Measurements from ENCODE around the gene COMT. TPM values are rescaled to one million over a fixed set of nuclear protein-coding genes. Genes with fewer than 3 reads are reported as not detected.

Gene COMT
- total RNA-seq, 1 donor from 2014 or later = 55.2 TPM

DNA sequence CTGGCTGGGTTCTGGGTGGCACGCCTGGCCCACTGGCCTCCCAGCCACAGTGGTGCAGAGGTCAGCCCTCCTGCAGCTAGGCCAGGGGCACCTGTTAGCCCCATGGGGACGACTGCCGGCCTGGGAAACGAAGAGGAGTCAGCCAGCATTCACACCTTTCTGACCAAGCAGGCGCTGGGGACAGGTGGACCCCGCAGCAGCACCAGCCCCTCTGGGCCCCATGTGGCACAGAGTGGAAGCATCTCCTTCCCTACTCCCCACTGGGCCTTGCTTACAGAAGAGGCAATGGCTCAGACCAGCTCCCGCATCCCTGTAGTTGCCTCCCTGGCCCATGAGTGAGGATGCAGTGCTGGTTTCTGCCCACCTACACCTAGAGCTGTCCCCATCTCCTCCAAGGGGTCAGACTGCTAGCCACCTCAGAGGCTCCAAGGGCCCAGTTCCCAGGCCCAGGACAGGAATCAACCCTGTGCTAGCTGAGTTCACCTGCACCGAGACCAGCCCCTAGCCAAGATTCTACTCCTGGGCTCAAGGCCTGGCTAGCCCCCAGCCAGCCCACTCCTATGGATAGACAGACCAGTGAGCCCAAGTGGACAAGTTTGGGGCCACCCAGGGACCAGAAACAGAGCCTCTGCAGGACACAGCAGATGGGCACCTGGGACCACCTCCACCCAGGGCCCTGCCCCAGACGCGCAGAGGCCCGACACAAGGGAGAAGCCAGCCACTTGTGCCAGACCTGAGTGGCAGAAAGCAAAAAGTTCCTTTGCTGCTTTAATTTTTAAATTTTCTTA is 27.8 kb downstream of the COMT start:
- no peak for DNase-seq

DNA sequence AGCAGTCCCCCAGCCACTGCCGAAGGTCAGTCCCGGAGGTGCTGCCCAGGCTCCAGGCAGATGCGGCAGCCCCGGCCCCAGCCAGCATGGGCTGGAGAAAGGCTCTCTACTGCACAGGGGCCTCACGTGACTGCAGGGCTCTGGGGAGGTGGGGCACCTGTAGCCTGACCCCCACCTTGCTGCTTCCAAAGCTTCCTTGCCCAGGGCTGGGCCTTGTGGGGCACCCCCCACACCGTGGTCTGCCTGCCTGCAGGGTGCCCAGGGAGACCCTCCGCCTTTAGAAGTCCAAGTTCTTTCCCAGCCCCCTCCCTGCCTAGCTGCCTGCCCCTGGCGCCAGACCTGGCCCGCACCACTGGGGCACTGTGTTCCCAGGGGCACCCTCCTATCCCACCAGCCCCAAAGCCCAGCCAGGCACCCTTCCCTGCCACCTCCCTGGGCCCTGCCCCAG is 28.5 kb downstream of the COMT start:
- no peak for DNase-seq

DNA sequence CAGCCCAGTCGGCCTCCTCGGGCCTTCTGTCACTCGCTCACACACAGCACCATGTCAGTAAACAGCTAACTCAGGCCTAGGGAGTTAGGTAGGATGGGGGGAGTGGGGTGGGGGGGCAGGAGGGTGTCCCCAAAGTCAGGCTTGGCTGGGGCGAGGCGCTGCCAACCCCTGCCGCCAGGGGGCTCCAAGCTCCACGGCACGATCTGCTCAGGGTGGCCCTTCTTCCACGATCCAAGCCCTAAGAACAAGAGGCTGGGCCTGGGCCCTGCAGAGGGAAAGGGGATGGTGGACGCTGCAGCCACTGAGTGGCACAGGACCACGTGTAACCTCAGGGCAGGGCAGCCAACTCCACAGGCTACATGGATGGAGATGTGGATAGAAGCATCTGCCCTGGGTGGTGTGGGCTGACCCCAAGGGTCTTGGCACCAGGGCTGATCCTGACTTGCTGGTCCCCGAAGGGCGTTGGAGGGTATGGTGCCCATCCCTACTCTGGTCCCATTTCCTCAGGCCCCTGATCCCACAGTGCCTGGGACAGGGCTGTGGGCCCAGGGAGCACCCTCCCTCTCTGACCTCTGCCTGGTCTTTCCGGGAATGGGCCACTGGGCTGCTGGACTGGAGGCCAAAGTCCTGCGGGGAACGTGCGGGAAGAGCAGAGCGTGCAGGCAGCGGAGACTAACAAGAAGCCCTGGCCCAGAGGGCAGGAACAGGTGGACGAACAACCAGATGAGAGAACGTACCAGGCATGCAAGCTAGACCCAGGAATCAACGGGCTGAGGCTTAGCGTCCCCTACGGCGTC is 29.1 kb downstream of the COMT start:
- no peak for DNase-seq

DNA sequence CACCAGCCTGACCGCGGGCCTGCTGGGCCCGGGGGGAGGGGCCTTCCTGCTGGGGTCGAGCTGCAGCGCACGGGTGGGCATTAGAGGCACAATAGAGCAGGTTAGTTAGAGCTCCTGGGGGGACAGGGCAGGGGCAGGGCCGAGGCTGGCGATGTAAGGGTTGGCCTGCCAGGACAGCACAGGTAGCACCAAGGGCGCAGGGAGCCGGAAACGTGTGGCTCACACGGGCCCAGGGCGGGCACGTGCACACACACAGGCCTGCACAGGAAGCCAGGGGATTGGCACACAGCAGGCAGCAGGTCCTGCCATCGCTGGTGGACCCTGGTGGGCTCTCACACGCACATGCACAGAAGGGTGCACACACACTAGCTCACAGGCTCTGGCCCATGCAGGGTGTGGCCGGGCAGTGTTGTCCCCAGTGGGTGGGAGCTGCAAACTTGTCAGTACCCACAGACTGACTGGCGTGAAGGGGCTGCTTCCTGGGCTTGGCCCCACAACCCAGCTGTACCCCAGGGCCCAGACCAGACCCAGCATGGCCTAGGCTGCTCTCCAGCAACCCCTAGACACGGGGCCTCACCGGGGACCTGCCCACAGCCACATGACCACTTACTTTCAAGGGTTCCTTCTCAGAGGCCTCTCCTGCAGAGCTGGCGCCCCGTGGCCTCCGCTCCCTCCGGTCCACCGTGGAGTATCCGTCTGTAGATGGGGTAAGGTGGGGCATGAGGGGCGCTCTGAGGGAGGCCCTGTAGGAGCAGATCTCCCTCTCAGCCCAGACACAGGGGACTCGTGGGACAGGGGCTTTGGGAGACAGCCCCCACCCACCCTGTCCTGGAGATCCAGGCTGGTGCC is 29.9 kb downstream of the COMT start:
- DNase-seq = no peak

DNA sequence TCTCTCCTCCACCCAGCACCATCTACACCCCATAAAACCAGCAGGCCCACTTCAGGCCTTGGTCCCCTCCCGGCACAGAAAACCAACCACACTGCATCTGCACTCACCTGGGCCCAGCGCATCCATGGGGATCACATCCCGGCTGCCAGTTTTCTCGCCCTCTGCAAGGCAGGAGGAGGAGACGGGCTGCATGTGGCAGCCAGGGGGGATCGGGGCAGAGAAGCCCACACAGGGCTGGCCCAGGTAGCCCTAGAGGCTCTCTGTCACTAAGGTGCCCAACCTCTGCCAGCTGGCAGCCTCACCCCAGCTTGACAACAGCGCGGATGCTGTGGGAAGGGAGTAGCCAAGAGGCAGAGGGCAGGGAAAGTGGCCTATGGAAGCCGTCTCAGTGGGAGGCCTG is 30.7 kb downstream of the COMT start:
- DNase-seq = no peak

DNA sequence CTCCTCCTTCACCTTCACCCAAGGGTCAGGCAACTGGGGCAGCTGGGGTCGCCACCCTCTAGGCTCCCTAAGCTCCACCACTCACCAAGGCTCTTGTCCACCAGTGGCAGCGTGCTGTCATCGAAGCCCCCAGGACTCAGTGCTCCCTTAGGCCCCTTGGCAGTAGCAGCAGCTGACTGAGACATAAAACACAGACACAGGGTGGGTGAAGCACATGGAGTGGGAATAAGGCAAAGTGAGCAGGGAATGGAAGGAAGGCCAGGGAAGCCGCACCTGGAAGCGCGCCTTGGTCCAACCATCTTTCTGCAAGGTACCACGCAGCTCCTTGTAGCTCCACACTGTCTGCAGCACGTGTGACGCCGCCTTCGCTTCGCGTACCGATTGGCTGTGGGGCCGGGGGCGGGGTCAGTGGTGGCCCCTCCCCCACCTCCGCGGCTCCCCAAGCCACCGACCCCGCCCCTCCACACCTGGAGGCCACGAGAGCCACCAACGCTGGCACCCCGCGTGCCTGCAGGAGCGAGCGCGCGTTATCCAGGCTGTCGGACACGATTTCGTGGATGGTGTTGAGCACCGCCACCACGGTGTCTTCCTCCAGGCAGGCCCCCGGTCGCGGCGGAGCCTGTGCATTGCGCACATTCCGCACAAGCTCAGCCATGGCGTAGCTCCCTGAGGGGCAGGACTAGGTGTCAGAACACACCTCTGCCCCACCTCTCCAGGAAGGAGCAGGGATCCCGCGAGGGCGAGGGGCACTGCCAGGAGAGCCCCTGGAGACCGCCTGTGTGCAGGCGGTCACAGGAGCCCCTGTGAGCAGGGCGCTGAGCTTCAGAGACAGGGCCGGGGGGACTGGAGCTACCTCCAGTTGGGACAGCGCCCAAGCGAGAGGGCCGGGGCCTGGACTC is 31.3 kb downstream of the COMT start:
- no peak for DNase-seq

DNA sequence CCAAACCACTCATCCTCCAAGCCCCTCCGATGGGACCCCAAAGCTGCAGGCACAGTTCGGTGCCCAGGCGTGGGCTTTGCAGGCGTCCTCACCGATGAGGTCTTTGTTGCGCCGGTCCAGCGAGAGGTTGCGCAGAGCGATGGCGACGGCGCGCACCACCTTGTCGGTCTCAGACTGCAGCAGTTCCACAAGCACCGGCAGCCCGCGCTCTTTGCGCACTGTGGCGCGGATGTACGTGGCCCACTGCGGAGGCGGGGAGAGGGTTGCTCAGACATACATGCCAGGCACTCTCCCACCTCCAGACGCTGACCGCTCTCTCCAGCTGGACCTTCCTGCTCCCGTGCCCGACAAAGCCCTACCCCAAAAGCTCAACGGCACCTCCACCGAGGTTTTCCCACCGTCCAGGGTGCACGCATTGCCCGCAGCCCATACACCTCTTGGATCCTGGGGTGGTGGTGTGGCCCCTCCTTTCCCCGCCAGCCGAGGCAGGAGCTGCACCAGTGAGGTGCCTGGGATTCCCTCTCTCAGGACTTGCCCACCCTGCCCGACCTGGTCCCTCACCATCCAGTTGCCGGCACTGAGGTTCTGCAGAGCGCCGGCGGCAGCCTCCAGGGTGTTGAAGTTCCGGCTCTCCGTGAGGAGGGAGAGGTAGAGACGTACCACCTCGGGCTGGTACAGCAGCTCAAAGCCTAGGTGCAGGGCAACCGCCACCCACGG is 32.1 kb downstream of the COMT start:
- DNase-seq = no peak

DNA sequence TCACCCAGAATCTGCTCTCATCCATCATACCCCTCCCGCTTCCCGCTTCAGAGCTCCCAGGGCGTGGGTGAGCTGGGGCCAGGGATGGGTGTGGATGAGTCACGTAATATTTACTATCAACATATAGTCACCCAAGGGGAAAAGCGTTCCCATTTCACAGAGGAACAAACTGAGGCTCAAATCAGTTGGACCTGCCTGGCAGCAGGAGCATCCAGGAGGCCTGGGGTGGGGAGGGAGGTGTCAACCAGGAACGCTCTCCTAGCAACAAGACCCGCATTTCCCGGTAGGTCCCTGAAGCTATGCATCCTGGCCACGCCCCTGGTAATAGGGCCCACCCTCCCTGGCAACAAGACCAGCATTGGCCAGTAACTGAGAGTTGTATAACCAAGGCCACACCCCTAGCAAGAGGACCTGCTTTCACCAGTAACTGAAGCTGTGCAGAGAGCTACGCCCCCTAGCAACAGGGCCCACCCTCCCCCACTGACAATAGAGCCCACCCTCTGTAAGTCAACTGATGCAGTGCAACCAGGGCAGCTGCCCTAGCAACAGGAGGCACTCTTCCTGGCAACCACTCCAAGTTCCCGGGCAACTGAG is 32.8 kb downstream of the COMT start:
- no peak for DNase-seq

DNA sequence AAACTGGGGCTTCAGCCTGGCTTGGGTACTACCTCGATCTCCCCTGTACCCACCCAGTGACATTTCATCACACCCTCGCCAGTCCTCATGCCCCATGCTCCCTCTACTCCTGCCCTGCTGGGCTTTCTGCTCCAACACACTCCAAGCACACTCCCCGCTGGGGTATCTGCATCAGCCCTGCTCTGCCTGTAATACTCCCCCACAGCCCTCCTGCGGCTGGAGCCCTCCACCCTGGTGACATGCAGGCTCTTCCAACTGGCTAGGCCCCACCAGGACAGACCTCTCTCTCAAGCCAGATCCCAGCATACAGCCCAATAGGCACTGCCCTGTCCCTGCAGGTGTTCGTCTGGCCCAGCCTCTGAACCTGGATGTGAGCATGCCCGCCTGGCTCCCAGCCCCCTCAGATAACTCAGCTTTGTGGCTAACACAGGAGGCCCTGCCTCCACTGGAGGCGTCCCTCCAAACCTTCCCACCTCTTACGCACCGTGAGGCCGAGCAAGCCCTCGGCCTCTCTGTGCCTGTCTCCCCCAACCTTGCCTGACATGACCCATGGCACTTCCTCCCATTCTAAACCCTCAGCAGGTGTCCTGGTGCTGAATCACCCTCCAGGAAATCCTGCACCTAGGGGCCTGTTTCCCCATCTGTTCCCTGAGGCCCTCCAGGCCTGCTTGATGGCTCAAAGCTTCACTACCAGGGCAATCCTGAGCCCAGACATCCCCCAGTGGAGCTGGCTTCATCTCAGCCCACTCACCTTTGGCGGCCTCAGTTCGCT is 33.5 kb downstream of the COMT start:
- DNase-seq = no peak

DNA sequence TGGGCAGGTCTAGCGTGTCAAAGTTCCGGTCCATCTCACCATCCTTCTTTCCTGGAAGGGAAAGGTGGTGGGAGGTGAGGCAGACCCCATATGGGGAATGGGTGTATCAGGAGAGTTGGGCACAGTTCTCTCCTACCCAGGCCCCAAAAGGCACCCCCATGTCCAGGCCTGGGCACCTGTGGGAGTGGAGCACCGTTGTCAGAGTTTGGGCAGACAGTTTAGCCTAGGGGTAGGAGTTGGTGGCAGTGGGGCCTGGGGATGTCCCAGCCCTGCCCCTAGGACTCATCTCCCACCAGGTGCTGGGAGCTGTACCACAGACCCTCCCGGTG is 34.1 kb downstream of the COMT start:
- DNase-seq = no peak

DNA sequence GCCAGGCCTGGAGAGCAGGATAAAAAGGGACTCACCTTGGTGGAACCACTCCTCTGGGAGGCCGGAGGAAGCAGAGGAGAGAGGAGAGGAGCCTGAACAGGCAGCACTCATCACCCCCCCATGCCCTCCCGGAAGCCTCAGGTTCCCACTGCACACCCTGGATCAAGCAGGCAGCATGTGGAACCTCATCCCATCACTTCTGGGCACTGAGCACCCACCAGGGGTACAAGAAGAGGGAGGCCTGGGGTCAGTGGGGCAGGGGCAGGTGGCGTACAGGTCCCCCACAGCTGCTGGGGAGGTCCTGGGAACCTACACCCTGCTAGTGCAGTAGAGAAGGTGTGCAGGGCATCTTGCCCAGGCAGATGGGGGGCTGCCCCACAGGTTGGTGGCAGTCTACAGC is 35.1 kb downstream of the COMT start:
- DNase-seq = no peak

DNA sequence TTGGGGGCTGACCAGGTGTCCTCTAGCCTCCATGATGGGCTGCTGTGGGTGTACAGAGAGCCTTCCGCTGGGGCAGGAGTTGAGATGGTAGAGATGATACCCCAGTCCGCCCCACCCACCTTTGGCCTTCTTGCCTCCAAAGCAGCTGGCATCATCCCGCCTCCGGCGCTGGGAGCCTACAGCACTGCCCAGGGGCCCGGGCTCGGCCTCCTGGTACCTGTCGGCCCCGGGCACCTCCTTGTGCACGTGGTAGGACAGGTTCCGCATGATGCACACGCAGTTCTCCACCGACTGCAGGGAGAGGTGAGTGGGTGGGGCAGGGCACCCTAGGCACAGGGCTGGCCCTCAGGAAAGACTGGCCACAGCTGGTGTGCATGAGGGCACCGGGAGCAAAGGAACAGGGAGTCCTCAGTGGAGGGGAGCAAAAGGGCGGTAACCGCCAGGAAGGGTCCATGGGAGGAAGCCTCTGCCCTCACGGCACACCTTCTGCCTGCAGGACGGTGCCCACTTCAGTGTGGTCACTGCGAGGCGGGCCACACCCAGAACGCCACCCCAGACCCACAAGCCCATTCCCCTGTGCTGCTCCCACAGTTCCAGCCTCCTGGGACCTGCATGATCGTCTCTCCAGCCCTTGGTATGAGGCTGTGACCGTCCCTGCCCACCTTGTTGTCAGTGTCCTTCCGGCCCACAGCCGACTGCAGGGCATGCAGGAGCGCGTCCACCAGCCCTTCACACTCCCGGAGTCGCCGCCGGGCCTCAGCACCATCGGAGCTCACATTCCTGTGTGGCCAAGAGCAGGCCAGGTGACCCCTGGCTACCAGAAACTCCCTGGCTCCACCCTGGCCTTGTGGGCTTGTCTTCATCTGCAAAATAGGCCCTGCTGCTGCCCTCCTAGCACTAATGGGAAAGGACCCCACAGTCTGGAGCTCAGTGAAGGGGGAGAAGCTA is 36.0 kb downstream of the COMT start:
- DNase-seq = no peak

DNA sequence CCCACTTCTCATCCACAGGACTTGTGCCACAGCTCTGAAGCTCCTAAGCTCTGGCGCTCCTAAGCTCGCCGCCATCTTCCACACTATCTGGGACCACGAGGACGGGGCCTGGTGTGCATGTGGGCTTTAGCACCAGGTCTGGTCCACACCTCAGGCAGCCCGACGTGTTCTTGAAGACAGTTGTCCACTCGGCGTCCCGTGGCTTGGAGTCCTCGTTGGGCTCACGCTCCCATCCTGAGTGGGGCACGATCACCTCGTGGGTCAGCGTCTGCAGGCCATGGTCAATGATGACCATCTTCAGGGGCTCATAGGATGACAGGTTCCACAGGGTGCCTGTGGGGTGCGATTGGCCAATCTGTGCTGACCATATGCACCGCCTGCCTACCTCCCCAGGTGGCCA is 37.2 kb downstream of the COMT start:
- DNase-seq = no peak

DNA sequence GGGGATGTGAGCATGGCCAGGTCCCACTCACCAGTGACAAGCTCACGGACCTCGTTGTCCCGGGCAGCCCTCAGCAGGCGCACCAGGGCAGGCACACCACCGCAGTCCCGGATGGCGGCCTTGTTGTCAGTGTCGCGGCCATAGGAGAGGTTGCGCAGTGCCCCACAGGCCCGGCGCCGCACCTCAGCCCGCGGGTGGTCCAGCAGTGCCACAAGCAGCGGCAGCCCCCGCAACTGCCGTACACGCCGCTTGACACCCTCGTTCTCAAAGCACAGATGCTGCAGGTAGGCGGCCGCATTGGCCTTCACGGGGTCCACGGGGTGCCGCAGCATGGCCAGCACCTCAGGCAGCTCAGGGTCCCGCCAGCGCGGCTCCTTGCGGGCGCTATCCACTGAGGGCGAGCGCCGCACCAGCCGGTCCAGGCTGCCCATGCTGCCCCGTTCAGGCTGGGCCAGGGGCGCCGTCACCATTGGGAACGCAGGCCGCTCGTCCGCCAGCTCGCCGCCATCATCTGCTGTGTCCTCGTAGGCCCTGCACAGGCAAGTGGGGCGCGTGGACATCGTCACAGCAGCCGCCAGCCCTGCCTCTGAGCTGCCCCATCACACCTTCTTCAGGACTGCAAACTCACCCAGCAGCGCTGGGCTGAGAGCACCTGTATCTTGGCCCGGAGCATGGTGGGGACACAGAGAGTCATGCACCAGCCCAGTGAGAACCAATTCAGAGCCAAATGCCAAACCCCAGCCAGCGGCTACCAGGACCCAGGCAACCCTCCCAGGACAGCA is 38.3 kb downstream of the COMT start:
- DNase-seq = no peak

DNA sequence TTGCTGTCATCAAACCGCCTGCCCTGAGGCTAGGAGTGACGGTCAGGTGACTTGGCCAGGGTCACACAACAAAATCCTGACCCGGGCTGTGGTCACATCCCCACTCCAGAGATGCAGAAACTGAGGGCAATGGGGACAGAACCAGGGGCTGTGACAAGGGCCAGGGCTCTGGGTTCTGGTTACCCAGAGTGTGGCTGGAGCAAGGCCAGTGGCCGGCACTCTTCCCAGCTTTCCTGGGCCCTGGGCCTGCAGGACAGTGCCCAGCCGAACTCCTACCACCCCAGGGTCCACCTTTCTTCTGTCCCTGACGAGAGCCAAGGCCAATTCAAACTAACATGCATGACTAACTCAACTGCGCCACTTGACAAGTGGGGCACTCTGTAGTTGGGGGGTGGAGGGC is 39.2 kb downstream of the COMT start:
- DNase-seq = no peak

DNA sequence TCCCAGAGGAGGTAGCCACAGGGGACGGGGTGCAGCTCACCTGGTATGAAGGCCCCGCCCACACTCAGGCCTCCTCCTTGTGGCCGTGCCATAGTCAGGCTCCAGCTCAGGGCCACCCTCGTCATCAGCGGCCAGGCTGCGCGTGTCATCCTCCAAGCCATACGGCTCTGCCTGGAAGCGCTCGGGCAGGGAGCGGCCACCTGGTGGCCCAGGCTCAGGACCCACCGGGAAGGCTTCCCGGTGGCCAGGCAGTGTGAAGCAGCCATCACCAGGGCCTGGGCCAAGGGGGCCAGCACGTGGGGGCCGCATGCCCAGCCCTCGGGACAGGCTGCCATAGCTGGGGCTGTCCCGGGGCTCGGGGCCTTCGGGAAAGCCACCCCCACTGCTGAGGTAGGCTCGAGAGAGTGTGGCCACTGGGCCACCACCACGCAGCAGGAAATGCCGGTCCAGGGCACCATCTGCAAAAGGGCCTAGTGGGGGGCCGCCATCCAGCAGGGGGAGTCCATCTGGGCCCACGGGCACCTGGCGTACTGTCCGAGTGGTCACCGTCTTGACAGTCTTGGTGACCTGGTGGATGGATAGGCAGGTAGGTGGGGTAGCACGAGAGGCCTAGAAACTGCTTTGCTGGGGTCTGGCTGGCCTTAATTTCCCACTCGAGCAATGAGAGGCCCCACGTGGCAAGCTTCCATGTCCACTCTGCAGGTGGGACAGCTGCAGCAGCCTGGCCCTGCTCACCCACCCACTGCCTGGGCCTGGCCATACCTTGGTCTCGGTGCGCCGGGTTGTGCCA is 39.8 kb downstream of the COMT start:
- no peak for DNase-seq
